SJSA1 (cell line): ENCODE measurements around the gene SFXN4. TPM values are rescaled to one million over a fixed set of nuclear protein-coding genes. Genes with fewer than 3 reads are reported as not detected.
"Not testable (repeated sequence)": the region's sequence is repeated elsewhere in the genome, so short reads cannot be mapped to it uniquely, and the experiment has no call there.

Experiments
- DNase-seq, 2 experiments: peaks; one replicate each; pipeline ENCODE4 v3.0.0-alpha.2; 2015 to 2020; ENCODE audit warnings: low spot score in 2 of 2, low read depth in 1 of 2
- H3K27ac ChIP-seq: fragments of 250-450 bp; sonication (Bioruptor Pico); 2 replicates; pipeline ENCODE4 v1.5.1; 2020; ENCODE audit warnings: mild to moderate bottlenecking, moderate library complexity
- H3K27me3 ChIP-seq: fragments of 250-450 bp; sonication (Bioruptor Pico); replicated peaks from 2 replicates; pipeline ENCODE4 v1.5.1; 2020; ENCODE audit warnings: mild to moderate bottlenecking, moderate library complexity
- H3K36me3 ChIP-seq: fragments of 250-450 bp; sonication (Bioruptor Pico); 2 replicates; pipeline ENCODE4 v1.5.1; 2020; ENCODE audit warnings: mild to moderate bottlenecking
- H3K4me1 ChIP-seq: fragments of 250-450 bp; sonication (Bioruptor Pico); replicated peaks from 2 replicates; pipeline ENCODE4 v1.6.1; 2021; ENCODE audit warnings: mild to moderate bottlenecking
- H3K4me3 ChIP-seq: fragments of 250-450 bp; sonication (Bioruptor Pico); 2 replicates; pipeline ENCODE4 v1.5.1; 2020; ENCODE audit warnings: mild to moderate bottlenecking
- H3K9me3 ChIP-seq: fragments of 250-450 bp; sonication (Bioruptor Pico); replicated peaks from 2 replicates; pipeline ENCODE4 v1.5.1; 2020; ENCODE audit warnings: mild to moderate bottlenecking
- total RNA-seq: library from RNA; depleted of rRNA; stranded (reverse); fragments of >200 nt; shearing (Covaris generic); gene quantifications from 2 replicates; pipeline ENCODE4 v1.2.3, GENCODE V29; 2014

The SFXN4 gene
- total RNA-seq, 1 experiment from 2014 or later: 46.2 TPM

GRCh38 chr10:119120413-119120867, 45.1 kb downstream of the SFXN4 start:
- no peak overlapping the region for H3K27ac ChIP-seq
- H3K4me1 ChIP-seq: no peaks in the 10 kb centered on the region
- no peak overlapping the region for H3K4me3 ChIP-seq
- H3K36me3 ChIP-seq: peaks cover 55% of the 10 kb centered on the region
- no peaks in the 10 kb centered on the region for H3K9me3 ChIP-seq
- DNase-seq: no peak
- no peaks in the 10 kb centered on the region for H3K27me3 ChIP-seq

- no peak overlapping the region for H3K27ac ChIP-seq
- no peaks in the 10 kb centered on the region for H3K4me1 ChIP-seq
- no peaks in the 10 kb centered on the region for H3K9me3 ChIP-seq
- peaks cover 50% of the 10 kb centered on the region for H3K36me3 ChIP-seq
- no peak for DNase-seq
- H3K27me3 ChIP-seq: no peaks in the 10 kb centered on the region
- H3K4me3 ChIP-seq: no peak overlapping the region
Measured at GRCh38 chr10:119119400-119119799, 46.1 kb downstream of the SFXN4 start.

- no peak overlapping the region for H3K4me3 ChIP-seq
- no peaks in the 10 kb centered on the region for H3K9me3 ChIP-seq
- no peak overlapping the region for H3K27ac ChIP-seq
- no peaks in the 10 kb centered on the region for H3K27me3 ChIP-seq
- H3K36me3 ChIP-seq: peaks cover 50% of the 10 kb centered on the region
- peaks cover 4% of the 10 kb centered on the region; the same call in 1 of the 2 replicates for H3K4me1 ChIP-seq
- DNase-seq: no peak
Measured at GRCh38 chr10:119118231-119118630, 47.3 kb downstream of the SFXN4 start.

GRCh38 chr10:119116326-119116951, 49.1 kb downstream of the SFXN4 start:
- Histone ChIP-seq H3K36me3 (peaks cover 44% of the 10 kb centered on the region), H3K27me3 (no peaks in the 10 kb centered on the region), H3K4me1 (peaks cover 8% of the 10 kb centered on the region; the same call in 1 of the 2 replicates), H3K9me3 (no peaks in the 10 kb centered on the region), H3K27ac (0 out of 2 replicates have a peak overlapping the region, but pooled peaks have one; percentile 28), H3K4me3 (no peak overlapping the region)
- no peak for DNase-seq

- no peak for DNase-seq
- 0 out of 2 replicates have a peak overlapping the region, but pooled peaks have one; percentile 28 for H3K27ac ChIP-seq
- H3K4me1 ChIP-seq: peaks cover 8% of the 10 kb centered on the region; the same call in 1 of the 2 replicates
- H3K27me3 ChIP-seq: no peaks in the 10 kb centered on the region
- H3K9me3 ChIP-seq: no peaks in the 10 kb centered on the region
- no peak overlapping the region for H3K4me3 ChIP-seq
- H3K36me3 ChIP-seq: peaks cover 43% of the 10 kb centered on the region
Measured at GRCh38 chr10:119115926-119116325, 49.6 kb downstream of the SFXN4 start.

GRCh38 chr10:119113751-119114732, 51.5 kb downstream of the SFXN4 start:
- H3K4me1 ChIP-seq: peaks cover 8% of the 10 kb centered on the region; the same call in 1 of the 2 replicates
- DNase-seq: no peak
- H3K27me3 ChIP-seq: no peaks in the 10 kb centered on the region
- no peak overlapping the region for H3K4me3 ChIP-seq
- H3K9me3 ChIP-seq: no peaks in the 10 kb centered on the region
- H3K27ac ChIP-seq: no peak overlapping the region
- peaks cover 37% of the 10 kb centered on the region for H3K36me3 ChIP-seq

- Histone ChIP-seq H3K9me3 (no peaks in the 10 kb centered on the region), H3K27me3 (no peaks in the 10 kb centered on the region), H3K36me3 (peaks cover 38% of the 10 kb centered on the region), H3K4me3 (no peak overlapping the region), H3K4me1 (peaks cover 8% of the 10 kb centered on the region; the same call in 1 of the 2 replicates), H3K27ac (peak overlapping the region; percentile 46)
- DNase-seq: no peak
Measured at GRCh38 chr10:119112056-119112455, 53.5 kb downstream of the SFXN4 start.

- not testable (repeated sequence) for H3K27ac ChIP-seq, DNase-seq, H3K9me3 ChIP-seq, H3K4me3 ChIP-seq, H3K27me3 ChIP-seq
- Histone ChIP-seq H3K36me3 (peaks cover 27% of the 10 kb centered on the region), H3K4me1 (peaks cover 22% of the 10 kb centered on the region)
Measured at GRCh38 chr10:119107771-119108170, 57.7 kb downstream of the SFXN4 start.

- not testable (repeated sequence) for H3K27me3 ChIP-seq, DNase-seq
Measured at GRCh38 chr10:119107106-119107505, 58.4 kb downstream of the SFXN4 start.

GRCh38 chr10:119105899-119106298, 59.6 kb downstream of the SFXN4 start:
- not testable (repeated sequence) for H3K27me3 ChIP-seq, DNase-seq, H3K27ac ChIP-seq, H3K9me3 ChIP-seq, H3K4me3 ChIP-seq
- Histone ChIP-seq H3K4me1 (peaks cover 17% of the 10 kb centered on the region), H3K36me3 (peaks cover 23% of the 10 kb centered on the region)

More at GRCh38 chr10:119107106-119107505, 58.4 kb downstream of the SFXN4 start:
- H3K9me3 ChIP-seq, H3K27ac ChIP-seq, H3K4me3 ChIP-seq: not testable (repeated sequence)
- H3K36me3 ChIP-seq: peaks cover 26% of the 10 kb centered on the region
- peaks cover 21% of the 10 kb centered on the region for H3K4me1 ChIP-seq

GRCh38 chr10:119105155-119105554, 60.4 kb downstream of the SFXN4 start:
- peak overlapping the region; percentile 99 for H3K4me3 ChIP-seq
- peaks cover 17% of the 10 kb centered on the region for H3K4me1 ChIP-seq
- no peak for DNase-seq
- no peaks in the 10 kb centered on the region for H3K27me3 ChIP-seq
- no peak overlapping the region for H3K27ac ChIP-seq
- H3K9me3 ChIP-seq: no peaks in the 10 kb centered on the region; the same call in 1 of the 2 replicates
- H3K36me3 ChIP-seq: peaks cover 18% of the 10 kb centered on the region

GRCh38 chr10:119104654-119105015, 60.9 kb downstream of the SFXN4 start:
- Histone ChIP-seq H3K27me3 (no peaks in the 10 kb centered on the region), H3K4me1 (peaks cover 17% of the 10 kb centered on the region), H3K9me3 (no peaks in the 10 kb centered on the region; the same call in 1 of the 2 replicates), H3K4me3 (peak overlapping the region; percentile 99), H3K27ac (no peak overlapping the region), H3K36me3 (peaks cover 18% of the 10 kb centered on the region)
- peak in 1 of 2 experiments; percentile 34 for DNase-seq

- Histone ChIP-seq H3K9me3 (no peaks in the 10 kb centered on the region; the same call in 1 of the 2 replicates), H3K36me3 (peaks cover 15% of the 10 kb centered on the region), H3K27me3 (no peaks in the 10 kb centered on the region), H3K27ac (no peak within 1 kb of the TSS; the same call in 1 of the 2 replicates), H3K4me3 (peak within 1 kb of the TSS; percentile 99), H3K4me1 (peaks cover 17% of the 10 kb centered on the region)
- peak; percentile 78 to 86 for DNase-seq
Measured at GRCh38 chr10:119103903-119104653, 61.4 kb downstream of the SFXN4 start, which contains the start of gene DENND10. Gene DENND10, plus strand, starts transcription at chr10:119104113. Its CDS starts 30 bp downstream, at chr10:119104143.
